SK-N-SH (cell line): ENCODE data around the gene COX7B.

Experiments
- CTCF ChIP-seq: fragments of 200-600 bp; sonication (generic); IDR thresholded peaks from 2 replicates; pipeline ENCODE4 v1.6.1; 2017; ENCODE audit warnings: antibody characterized with exemption, mild to moderate bottlenecking, moderate library complexity
- RAD21 ChIP-seq: IDR thresholded peaks from 2 replicates; pipeline ENCODE4 v1.6.1; 2012; ENCODE audit warnings: mild to moderate bottlenecking, low read length

GRCh38 chrX:77875372-77875771 is 23.9 kb upstream of the COX7B start:
- TF ChIP-seq CTCF, result no peak
- TF ChIP-seq RAD21, result no peak
